ENCODE data around the gene OR5H6. TPM values are rescaled to one million over a fixed set of nuclear protein-coding genes. Genes with fewer than 3 reads are reported as not detected.
"Not testable (repeated sequence)": the region's sequence is repeated elsewhere in the genome, so short reads cannot be mapped to it uniquely, and the experiment has no call there.

OR5H6 gene
- total RNA-seq, 2 donors from 2014 or later, result not detected

GRCh38 chr3:98242155-98242554, 21.9 kb upstream of the OR5H6 start:
- H3K27ac Mint-ChIP-seq, result no peak overlapping the region
- no peaks in the 10 kb centered on the region for H3K36me3 ChIP-seq (ENCODE audit: control insufficient read depth, insufficient read depth, low read length)
- no peak for DNase-seq
- H3K27me3 Mint-ChIP-seq (ENCODE audit: insufficient read depth), result peaks cover 4% of the 10 kb centered on the region
- no peaks in the 10 kb centered on the region for H3K9me3 ChIP-seq (ENCODE audit: control insufficient read depth, low read length)
- H3K36me3 Mint-ChIP-seq (ENCODE audit: low read depth), result no peaks in the 10 kb centered on the region
- H3K9me3 Mint-ChIP-seq, result no peaks in the 10 kb centered on the region
- peaks cover 3% of the 10 kb centered on the region for H3K4me1 Mint-ChIP-seq
- TF ChIP-seq CTCF (conservative IDR thresholded peaks at IDR 0.05), result no peak
- H3K4me1 ChIP-seq (ENCODE audit: control insufficient read depth, insufficient read depth, low read length), result no peaks in the 10 kb centered on the region
- no peak overlapping the region for H3K27ac ChIP-seq (ENCODE audit: low read depth, low read length)
- 71% methylated on average over 1 of the region's 1 CpG; no CpG with 5 or more reads in 1 of the 2 experiments for WGBS, 2 experiments (ENCODE audit: insufficient coverage in 1 of 2, insufficient read length in 1 of 2)
- no peak overlapping the region for H3K4me3 Mint-ChIP-seq
- no peak overlapping the region for H3K9ac ChIP-seq (ENCODE audit: extremely low read depth, low read length, poor library complexity, severe bottlenecking)
- no peak overlapping the region for H3K4me3 ChIP-seq (ENCODE audit: low read length)
- H3K27me3 ChIP-seq (ENCODE audit: control insufficient read depth, insufficient read depth, low read length, poor library complexity, severe bottlenecking), result no peaks in the 10 kb centered on the region

GRCh38 chr3:98243843-98244242, 20.2 kb upstream of the OR5H6 start:
- Mint-ChIP-seq H3K27me3 (ENCODE audit: insufficient read depth) (peaks cover 4% of the 10 kb centered on the region), H3K9me3 (no peaks in the 10 kb centered on the region), H3K4me1 (peaks cover 3% of the 10 kb centered on the region), H3K36me3 (ENCODE audit: low read depth) (no peaks in the 10 kb centered on the region), H3K27ac (no peak overlapping the region), H3K4me3 (no peak overlapping the region)
- Histone ChIP-seq H3K9ac (ENCODE audit: extremely low read depth, low read length, poor library complexity, severe bottlenecking) (no peak overlapping the region), H3K27me3 (ENCODE audit: control insufficient read depth, insufficient read depth, low read length, poor library complexity, severe bottlenecking) (no peaks in the 10 kb centered on the region), H3K4me1 (ENCODE audit: control insufficient read depth, insufficient read depth, low read length) (no peaks in the 10 kb centered on the region), H3K4me3 (ENCODE audit: low read length) (no peak overlapping the region), H3K27ac (ENCODE audit: low read depth, low read length) (no peak overlapping the region), H3K36me3 (ENCODE audit: control insufficient read depth, insufficient read depth, low read length) (no peaks in the 10 kb centered on the region), H3K9me3 (ENCODE audit: control insufficient read depth, low read length) (no peaks in the 10 kb centered on the region)
- no peak for TF ChIP-seq CTCF (conservative IDR thresholded peaks at IDR 0.05)
- DNase-seq, result no peak
- WGBS, 2 experiments (ENCODE audit: insufficient coverage in 1 of 2, insufficient read length in 1 of 2), result 80 to 88% methylated on average over 1 to 7 of the region's 7 CpGs

- no peak for DNase-seq
Measured at GRCh38 chr3:98246142-98246541, 17.9 kb upstream of the OR5H6 start.

GRCh38 chr3:98256026-98256425, 8.0 kb upstream of the OR5H6 start:
- not testable (repeated sequence) for H3K36me3 Mint-ChIP-seq (ENCODE audit: low read depth); H3K36me3 ChIP-seq (ENCODE audit: control insufficient read depth, insufficient read depth, low read length); H3K9me3 Mint-ChIP-seq; H3K4me3 ChIP-seq (ENCODE audit: low read length); H3K4me1 Mint-ChIP-seq; H3K9me3 ChIP-seq (ENCODE audit: control insufficient read depth, low read length); H3K27ac ChIP-seq (ENCODE audit: low read depth, low read length); H3K27me3 ChIP-seq (ENCODE audit: control insufficient read depth, insufficient read depth, low read length, poor library complexity, severe bottlenecking); H3K27me3 Mint-ChIP-seq (ENCODE audit: insufficient read depth); H3K9ac ChIP-seq (ENCODE audit: extremely low read depth, low read length, poor library complexity, severe bottlenecking); H3K4me1 ChIP-seq (ENCODE audit: control insufficient read depth, insufficient read depth, low read length); H3K27ac Mint-ChIP-seq; H3K4me3 Mint-ChIP-seq
- DNase-seq, result peak; percentile 66
- WGBS, 2 experiments (ENCODE audit: insufficient coverage in 1 of 2, insufficient read length in 1 of 2), result 64 to 80% methylated on average over 2 to 5 of the region's 5 CpGs

More at GRCh38 chr3:98246142-98246541, 17.9 kb upstream of the OR5H6 start:
- Histone ChIP-seq H3K4me3 (ENCODE audit: low read length) (no peak overlapping the region), H3K27me3 (ENCODE audit: control insufficient read depth, insufficient read depth, low read length, poor library complexity, severe bottlenecking) (no peaks in the 10 kb centered on the region), H3K4me1 (ENCODE audit: control insufficient read depth, insufficient read depth, low read length) (no peaks in the 10 kb centered on the region), H3K27ac (ENCODE audit: low read depth, low read length) (no peak overlapping the region), H3K9ac (ENCODE audit: extremely low read depth, low read length, poor library complexity, severe bottlenecking) (no peak overlapping the region), H3K9me3 (ENCODE audit: control insufficient read depth, low read length) (no peaks in the 10 kb centered on the region), H3K36me3 (ENCODE audit: control insufficient read depth, insufficient read depth, low read length) (no peaks in the 10 kb centered on the region)
- Mint-ChIP-seq H3K27ac (no peak overlapping the region), H3K27me3 (ENCODE audit: insufficient read depth) (peaks cover 4% of the 10 kb centered on the region), H3K9me3 (peaks cover 8% of the 10 kb centered on the region), H3K36me3 (ENCODE audit: low read depth) (no peaks in the 10 kb centered on the region), H3K4me3 (no peak overlapping the region), H3K4me1 (peaks cover under 1% of the 10 kb centered on the region)
- 92 to 95% methylated on average over 6 to 10 of the region's 10 CpGs for WGBS, 2 experiments (ENCODE audit: insufficient coverage in 1 of 2, insufficient read length in 1 of 2)
- TF ChIP-seq CTCF (conservative IDR thresholded peaks at IDR 0.05), result no peak
